HepG2 (cell line): Measurements from ENCODE around the gene PRM3. TPM values are rescaled to one million over a fixed set of nuclear protein-coding genes. Genes with fewer than 3 reads are reported as not detected.
A peak's percentile ranks its signal among the peaks of the same experiment; 100 is the strongest.

Experiments used
- GATAD2A ChIP-seq: IDR thresholded peaks from 2 replicates; pipeline ENCODE4 v1.6.1; 2016
- KDM6A ChIP-seq: IDR thresholded peaks from 2 replicates; pipeline ENCODE4 v1.6.1; 2016; ENCODE audit warnings: low read depth
- MLLT10 ChIP-seq: sonication (generic); formaldehyde crosslinking; IDR thresholded peaks from 2 replicates; pipeline ENCODE4 v1.4.0; 2020; ENCODE audit warnings: missing genetic modification reagents
- MYC ChIP-seq: sonication (generic); formaldehyde crosslinking; IDR thresholded peaks from 2 replicates; pipeline ENCODE4 v1.9.0; 2021; ENCODE audit warnings: missing genetic modification reagents, borderline replicate concordance
- ZFP37 ChIP-seq: sonication (generic); formaldehyde crosslinking; IDR thresholded peaks from 2 replicates; pipeline ENCODE4 v1.4.0; 2020; ENCODE audit warnings: missing genetic modification reagents, borderline replicate concordance
- ZFP62 ChIP-seq: sonication (generic); formaldehyde crosslinking; IDR thresholded peaks from 2 replicates; pipeline ENCODE4 v1.4.0; 2020; ENCODE audit warnings: missing genetic modification reagents
- ZNF451 ChIP-seq: sonication (generic); formaldehyde crosslinking; IDR thresholded peaks from 2 replicates; pipeline ENCODE4 v1.5.0; 2020; ENCODE audit warnings: mild to moderate bottlenecking, missing genetic modification reagents
- ZNF652 ChIP-seq: IDR thresholded peaks from 2 replicates; pipeline ENCODE4 v1.6.1; 2016; ENCODE audit warnings: low read depth, borderline replicate concordance
- polyA plus RNA-seq, 8 experiments: library from polyadenylated mRNA; depleted of rRNA in 3 of 8; stranded (reverse) in 7 of 8; unstranded in 1 of 8; fragments of >200 nt; fragmentation: Illumina TruSeq in 4 of 8; extraction: Trizol in 4 of 8; gene quantifications; 2 replicates each; pipeline versions ENCODE4 v1.2.1 to v1.2.3, GENCODE V29; 2011 to 2016; ENCODE audit warnings: low read depth in 4 of 8, missing spikeins in 1 of 8, mixed read lengths in 1 of 8; ENCODE audit not compliant: insufficient read depth in 1 of 8
- total RNA-seq, 5 experiments: library from RNA; depleted of rRNA; stranded (reverse); fragments of >200 nt; fragmentation: Illumina TruSeq; extraction: Trizol; gene quantifications; 2 replicates each; pipeline ENCODE4 v1.2.3, GENCODE V29; 2016; ENCODE audit warnings: low read depth in 1 of 5
- TF ChIP-seq, protein P1 (sequence below): sonication (generic); formaldehyde crosslinking; IDR thresholded peaks from 2 replicates; pipeline ENCODE4 v1.4.0; 2020; ENCODE audit warnings: missing genetic modification reagents
- TF ChIP-seq, protein P2 (sequence below): fragments of 450-650 bp; IDR thresholded peaks from 2 replicates; pipeline ENCODE4 v1.6.1; 2016
- TF ChIP-seq, protein P3 (sequence below): sonication (generic); formaldehyde crosslinking; IDR thresholded peaks from 2 replicates; pipeline ENCODE4 v1.4.0; 2020; ENCODE audit warnings: mild to moderate bottlenecking, missing genetic modification reagents
- TF ChIP-seq, protein P4 (sequence below): sonication (generic); formaldehyde crosslinking; IDR thresholded peaks from 2 replicates; pipeline ENCODE4 v1.4.0; 2020; ENCODE audit warnings: missing genetic modification reagents, borderline replicate concordance
- TF ChIP-seq, protein P5 (sequence below): sonication (generic); formaldehyde crosslinking; IDR thresholded peaks from 2 replicates; pipeline ENCODE4 v1.4.0; 2020; ENCODE audit warnings: missing genetic modification reagents, borderline replicate concordance

The PRM3 gene
- total and polyA plus RNA-seq, 2 of the 13 experiments (the other 11 are each of a cell fraction or from before 2014, with no cell fraction given), result not detected

DNA sequence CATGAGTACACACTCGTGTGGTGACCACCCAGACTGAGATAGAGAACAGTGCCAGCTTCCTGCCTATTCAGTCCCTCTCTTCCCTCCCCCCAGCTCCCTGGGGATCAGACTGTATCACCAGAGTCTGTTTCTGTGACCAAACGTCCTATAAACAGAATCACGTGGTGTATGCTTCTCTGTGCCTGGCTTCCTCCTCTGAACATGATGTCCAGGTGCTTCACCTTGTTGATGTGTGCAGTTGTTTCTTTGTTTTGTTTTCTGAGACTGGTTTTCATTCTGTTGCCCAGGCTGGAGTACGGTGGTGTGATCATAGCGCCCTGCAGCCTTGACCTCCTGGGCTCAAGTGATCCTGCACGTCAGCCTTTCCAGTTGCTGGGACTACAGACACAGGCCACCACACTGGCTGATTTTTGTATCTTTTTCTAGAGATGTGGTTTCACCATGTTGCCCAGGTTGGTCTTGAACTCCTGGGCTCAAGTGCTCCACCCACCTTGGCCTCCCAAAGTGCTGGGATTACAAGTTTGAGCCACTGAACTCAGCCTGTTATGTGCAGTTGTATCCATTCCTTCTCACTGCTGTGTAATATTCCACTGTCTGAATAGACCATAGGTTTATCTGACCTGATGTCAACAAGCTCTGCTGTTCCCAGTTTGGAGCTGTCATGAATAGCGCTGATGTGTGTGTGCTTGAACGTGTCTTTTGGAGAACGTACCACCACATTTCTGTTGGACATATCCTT is 36.6 kb upstream of the PRM3 start (continued):
- TF ChIP-seq, protein P1, sequence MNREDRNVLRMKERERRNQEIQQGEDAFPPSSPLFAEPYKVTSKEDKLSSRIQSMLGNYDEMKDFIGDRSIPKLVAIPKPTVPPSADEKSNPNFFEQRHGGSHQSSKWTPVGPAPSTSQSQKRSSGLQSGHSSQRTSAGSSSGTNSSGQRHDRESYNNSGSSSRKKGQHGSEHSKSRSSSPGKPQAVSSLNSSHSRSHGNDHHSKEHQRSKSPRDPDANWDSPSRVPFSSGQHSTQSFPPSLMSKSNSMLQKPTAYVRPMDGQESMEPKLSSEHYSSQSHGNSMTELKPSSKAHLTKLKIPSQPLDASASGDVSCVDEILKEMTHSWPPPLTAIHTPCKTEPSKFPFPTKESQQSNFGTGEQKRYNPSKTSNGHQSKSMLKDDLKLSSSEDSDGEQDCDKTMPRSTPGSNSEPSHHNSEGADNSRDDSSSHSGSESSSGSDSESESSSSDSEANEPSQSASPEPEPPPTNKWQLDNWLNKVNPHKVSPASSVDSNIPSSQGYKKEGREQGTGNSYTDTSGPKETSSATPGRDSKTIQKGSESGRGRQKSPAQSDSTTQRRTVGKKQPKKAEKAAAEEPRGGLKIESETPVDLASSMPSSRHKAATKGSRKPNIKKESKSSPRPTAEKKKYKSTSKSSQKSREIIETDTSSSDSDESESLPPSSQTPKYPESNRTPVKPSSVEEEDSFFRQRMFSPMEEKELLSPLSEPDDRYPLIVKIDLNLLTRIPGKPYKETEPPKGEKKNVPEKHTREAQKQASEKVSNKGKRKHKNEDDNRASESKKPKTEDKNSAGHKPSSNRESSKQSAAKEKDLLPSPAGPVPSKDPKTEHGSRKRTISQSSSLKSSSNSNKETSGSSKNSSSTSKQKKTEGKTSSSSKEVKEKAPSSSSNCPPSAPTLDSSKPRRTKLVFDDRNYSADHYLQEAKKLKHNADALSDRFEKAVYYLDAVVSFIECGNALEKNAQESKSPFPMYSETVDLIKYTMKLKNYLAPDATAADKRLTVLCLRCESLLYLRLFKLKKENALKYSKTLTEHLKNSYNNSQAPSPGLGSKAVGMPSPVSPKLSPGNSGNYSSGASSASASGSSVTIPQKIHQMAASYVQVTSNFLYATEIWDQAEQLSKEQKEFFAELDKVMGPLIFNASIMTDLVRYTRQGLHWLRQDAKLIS (CRISPR knock-in tag), result no peak
- TF ChIP-seq, protein P2, sequence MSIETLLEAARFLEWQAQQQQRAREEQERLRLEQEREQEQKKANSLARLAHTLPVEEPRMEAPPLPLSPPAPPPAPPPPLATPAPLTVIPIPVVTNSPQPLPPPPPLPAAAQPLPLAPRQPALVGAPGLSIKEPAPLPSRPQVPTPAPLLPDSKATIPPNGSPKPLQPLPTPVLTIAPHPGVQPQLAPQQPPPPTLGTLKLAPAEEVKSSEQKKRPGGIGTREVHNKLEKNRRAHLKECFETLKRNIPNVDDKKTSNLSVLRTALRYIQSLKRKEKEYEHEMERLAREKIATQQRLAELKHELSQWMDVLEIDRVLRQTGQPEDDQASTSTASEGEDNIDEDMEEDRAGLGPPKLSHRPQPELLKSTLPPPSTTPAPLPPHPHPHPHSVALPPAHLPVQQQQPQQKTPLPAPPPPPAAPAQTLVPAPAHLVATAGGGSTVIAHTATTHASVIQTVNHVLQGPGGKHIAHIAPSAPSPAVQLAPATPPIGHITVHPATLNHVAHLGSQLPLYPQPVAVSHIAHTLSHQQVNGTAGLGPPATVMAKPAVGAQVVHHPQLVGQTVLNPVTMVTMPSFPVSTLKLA, result peak; percentile 97
- TF ChIP-seq ZFP37 (CRISPR knock-in tag) (peak; percentile 91), ZFP62 (CRISPR knock-in tag) (no peak), ZNF652 (CRISPR knock-in tag) (peak; percentile 51; the same call in 1 of the 2 replicates), KDM6A (CRISPR knock-in tag) (peak; percentile 69), MYC (CRISPR knock-in tag) (peak; percentile 72; the same call in 1 of the 2 replicates), GATAD2A (CRISPR knock-in tag) (peak; percentile 89), ZNF451 (no peak), MLLT10 (CRISPR knock-in tag) (no peak)
- TF ChIP-seq, protein P3, sequence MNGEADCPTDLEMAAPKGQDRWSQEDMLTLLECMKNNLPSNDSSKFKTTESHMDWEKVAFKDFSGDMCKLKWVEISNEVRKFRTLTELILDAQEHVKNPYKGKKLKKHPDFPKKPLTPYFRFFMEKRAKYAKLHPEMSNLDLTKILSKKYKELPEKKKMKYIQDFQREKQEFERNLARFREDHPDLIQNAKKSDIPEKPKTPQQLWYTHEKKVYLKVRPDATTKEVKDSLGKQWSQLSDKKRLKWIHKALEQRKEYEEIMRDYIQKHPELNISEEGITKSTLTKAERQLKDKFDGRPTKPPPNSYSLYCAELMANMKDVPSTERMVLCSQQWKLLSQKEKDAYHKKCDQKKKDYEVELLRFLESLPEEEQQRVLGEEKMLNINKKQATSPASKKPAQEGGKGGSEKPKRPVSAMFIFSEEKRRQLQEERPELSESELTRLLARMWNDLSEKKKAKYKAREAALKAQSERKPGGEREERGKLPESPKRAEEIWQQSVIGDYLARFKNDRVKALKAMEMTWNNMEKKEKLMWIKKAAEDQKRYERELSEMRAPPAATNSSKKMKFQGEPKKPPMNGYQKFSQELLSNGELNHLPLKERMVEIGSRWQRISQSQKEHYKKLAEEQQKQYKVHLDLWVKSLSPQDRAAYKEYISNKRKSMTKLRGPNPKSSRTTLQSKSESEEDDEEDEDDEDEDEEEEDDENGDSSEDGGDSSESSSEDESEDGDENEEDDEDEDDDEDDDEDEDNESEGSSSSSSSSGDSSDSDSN, result peak; percentile 45; the same call in 1 of the 2 replicates
- TF ChIP-seq, protein P4, sequence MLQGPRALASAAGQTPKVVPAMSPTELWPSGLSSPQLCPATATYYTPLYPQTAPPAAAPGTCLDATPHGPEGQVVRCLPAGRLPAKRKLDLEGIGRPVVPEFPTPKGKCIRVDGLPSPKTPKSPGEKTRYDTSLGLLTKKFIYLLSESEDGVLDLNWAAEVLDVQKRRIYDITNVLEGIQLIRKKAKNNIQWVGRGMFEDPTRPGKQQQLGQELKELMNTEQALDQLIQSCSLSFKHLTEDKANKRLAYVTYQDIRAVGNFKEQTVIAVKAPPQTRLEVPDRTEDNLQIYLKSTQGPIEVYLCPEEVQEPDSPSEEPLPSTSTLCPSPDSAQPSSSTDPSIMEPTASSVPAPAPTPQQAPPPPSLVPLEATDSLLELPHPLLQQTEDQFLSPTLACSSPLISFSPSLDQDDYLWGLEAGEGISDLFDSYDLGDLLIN (CRISPR knock-in tag), result no peak
- TF ChIP-seq, protein P5, sequence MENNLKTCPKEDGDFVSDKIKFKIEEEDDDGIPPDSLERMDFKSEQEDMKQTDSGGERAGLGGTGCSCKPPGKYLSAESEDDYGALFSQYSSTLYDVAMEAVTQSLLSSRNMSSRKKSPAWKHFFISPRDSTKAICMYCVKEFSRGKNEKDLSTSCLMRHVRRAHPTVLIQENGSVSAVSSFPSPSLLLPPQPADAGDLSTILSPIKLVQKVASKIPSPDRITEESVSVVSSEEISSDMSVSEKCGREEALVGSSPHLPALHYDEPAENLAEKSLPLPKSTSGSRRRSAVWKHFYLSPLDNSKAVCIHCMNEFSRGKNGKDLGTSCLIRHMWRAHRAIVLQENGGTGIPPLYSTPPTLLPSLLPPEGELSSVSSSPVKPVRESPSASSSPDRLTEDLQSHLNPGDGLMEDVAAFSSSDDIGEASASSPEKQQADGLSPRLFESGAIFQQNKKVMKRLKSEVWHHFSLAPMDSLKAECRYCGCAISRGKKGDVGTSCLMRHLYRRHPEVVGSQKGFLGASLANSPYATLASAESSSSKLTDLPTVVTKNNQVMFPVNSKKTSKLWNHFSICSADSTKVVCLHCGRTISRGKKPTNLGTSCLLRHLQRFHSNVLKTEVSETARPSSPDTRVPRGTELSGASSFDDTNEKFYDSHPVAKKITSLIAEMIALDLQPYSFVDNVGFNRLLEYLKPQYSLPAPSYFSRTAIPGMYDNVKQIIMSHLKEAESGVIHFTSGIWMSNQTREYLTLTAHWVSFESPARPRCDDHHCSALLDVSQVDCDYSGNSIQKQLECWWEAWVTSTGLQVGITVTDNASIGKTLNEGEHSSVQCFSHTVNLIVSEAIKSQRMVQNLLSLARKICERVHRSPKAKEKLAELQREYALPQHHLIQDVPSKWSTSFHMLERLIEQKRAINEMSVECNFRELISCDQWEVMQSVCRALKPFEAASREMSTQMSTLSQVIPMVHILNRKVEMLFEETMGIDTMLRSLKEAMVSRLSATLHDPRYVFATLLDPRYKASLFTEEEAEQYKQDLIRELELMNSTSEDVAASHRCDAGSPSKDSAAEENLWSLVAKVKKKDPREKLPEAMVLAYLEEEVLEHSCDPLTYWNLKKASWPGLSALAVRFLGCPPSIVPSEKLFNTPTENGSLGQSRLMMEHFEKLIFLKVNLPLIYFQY (CRISPR knock-in tag), result peak; percentile 54; the same call in 1 of the 2 replicates
